SU-DHL-6 (cell line): ENCODE measurements around the gene NKAPD1.

ENCODE experiments used
- EZH2phosphoT487 ChIP-seq: fragments of 200-600 bp; sonication (generic), shearing (Covaris generic); conservative IDR thresholded peaks from 2 replicates; pipeline ENCODE4 v1.6.1; 2018; ENCODE audit warnings: mild to moderate bottlenecking, antibody characterized with exemption, low read length, moderate library complexity, mixed read lengths
- TF ChIP-seq, protein P1 (sequence below): fragments of 200-600 bp; sonication (generic); IDR thresholded peaks from one replicate; pipeline ENCODE4 v1.5.1; 2017; ENCODE audit warnings: antibody characterized with exemption, mild to moderate bottlenecking, low read length, moderate library complexity; ENCODE audit not compliant: insufficient read depth, poor library complexity, severe bottlenecking

- TF ChIP-seq, protein P1, sequence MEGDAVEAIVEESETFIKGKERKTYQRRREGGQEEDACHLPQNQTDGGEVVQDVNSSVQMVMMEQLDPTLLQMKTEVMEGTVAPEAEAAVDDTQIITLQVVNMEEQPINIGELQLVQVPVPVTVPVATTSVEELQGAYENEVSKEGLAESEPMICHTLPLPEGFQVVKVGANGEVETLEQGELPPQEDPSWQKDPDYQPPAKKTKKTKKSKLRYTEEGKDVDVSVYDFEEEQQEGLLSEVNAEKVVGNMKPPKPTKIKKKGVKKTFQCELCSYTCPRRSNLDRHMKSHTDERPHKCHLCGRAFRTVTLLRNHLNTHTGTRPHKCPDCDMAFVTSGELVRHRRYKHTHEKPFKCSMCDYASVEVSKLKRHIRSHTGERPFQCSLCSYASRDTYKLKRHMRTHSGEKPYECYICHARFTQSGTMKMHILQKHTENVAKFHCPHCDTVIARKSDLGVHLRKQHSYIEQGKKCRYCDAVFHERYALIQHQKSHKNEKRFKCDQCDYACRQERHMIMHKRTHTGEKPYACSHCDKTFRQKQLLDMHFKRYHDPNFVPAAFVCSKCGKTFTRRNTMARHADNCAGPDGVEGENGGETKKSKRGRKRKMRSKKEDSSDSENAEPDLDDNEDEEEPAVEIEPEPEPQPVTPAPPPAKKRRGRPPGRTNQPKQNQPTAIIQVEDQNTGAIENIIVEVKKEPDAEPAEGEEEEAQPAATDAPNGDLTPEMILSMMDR: no peak
- no peak for TF ChIP-seq EZH2phosphoT487
Observed at GRCh38 chr11:112058103-112058502, 16.0 kb upstream of the NKAPD1 start.
